Astrocyte (in vitro differentiated cells and primary cell): Measurements from ENCODE around the gene OTUB2. TPM values are rescaled to one million over a fixed set of nuclear protein-coding genes. Genes with fewer than 3 reads are reported as not detected.

Experiments used
- DNase-seq: peaks from one replicate; pipeline ENCODE4 v3.0.0-alpha.2; 2010; ENCODE audit warnings: low read depth
- FAIRE-seq: peaks from 2 replicates; lab custom pipeline; 2011; peaks lifted over from hg19 to GRCh38; lab: Jason Lieb, UNC
- H2AFZ ChIP-seq: 2 replicates; pipeline ENCODE4 v1.6.0; 2012; ENCODE audit warnings: low read depth, low read length, inconsistent platforms
- H3K27ac ChIP-seq: 2 replicates; pipeline ENCODE4 v1.5.1; 2011; ENCODE audit warnings: low read depth, low read length, inconsistent platforms
- H3K27me3 ChIP-seq: 2 replicates; pipeline ENCODE4 v1.6.0; 2011; ENCODE audit warnings: low read length, inconsistent platforms; ENCODE audit not compliant: insufficient read depth
- H3K36me3 ChIP-seq: 2 replicates; pipeline ENCODE4 v1.5.1; 2011; ENCODE audit warnings: low read length, inconsistent platforms; ENCODE audit not compliant: insufficient read depth
- H3K4me1 ChIP-seq: 2 replicates; pipeline ENCODE4 v1.5.1; 2011; ENCODE audit warnings: low read length, inconsistent platforms; ENCODE audit not compliant: insufficient read depth
- H3K4me2 ChIP-seq: 2 replicates; pipeline ENCODE4 v1.6.0; 2012; ENCODE audit warnings: low read length, inconsistent platforms
- H3K4me3 ChIP-seq: 2 replicates; pipeline ENCODE4 v1.5.1; 2011; ENCODE audit warnings: low read depth, mild to moderate bottlenecking, low read length, inconsistent platforms; ENCODE audit not compliant: insufficient read depth
- H3K79me2 ChIP-seq: 2 replicates; pipeline ENCODE4 v1.6.0; 2012; ENCODE audit warnings: mild to moderate bottlenecking, low read length, inconsistent platforms; ENCODE audit not compliant: insufficient read depth
- H3K9ac ChIP-seq: 2 replicates; pipeline ENCODE4 v1.6.0; 2012; ENCODE audit warnings: mild to moderate bottlenecking, low read length, inconsistent platforms
- H3K9me3 ChIP-seq: 2 replicates; pipeline ENCODE4 v1.5.1; 2012; ENCODE audit warnings: low read depth, mild to moderate bottlenecking, low read length, inconsistent platforms; ENCODE audit not compliant: insufficient read depth
- H4K20me1 ChIP-seq: 2 replicates; pipeline ENCODE4 v1.6.0; 2012; ENCODE audit warnings: low read length, inconsistent platforms; ENCODE audit not compliant: insufficient read depth
- H3K27ac Mint-ChIP-seq: one replicate; pipeline ENCODE4 v1.8.0; 2021; ENCODE audit warnings: mild to moderate bottlenecking, mixed read lengths; ENCODE audit not compliant: unreplicated experiment
- H3K27me3 Mint-ChIP-seq: one replicate; pipeline ENCODE4 v1.8.0; 2021; ENCODE audit warnings: low read depth, mixed read lengths; ENCODE audit not compliant: unreplicated experiment
- H3K36me3 Mint-ChIP-seq: one replicate; pipeline ENCODE4 v1.8.0; 2021; ENCODE audit warnings: low read depth, mixed read lengths; ENCODE audit not compliant: unreplicated experiment
- H3K4me1 Mint-ChIP-seq: one replicate; pipeline ENCODE4 v1.8.0; 2021; ENCODE audit warnings: low read depth, mixed read lengths; ENCODE audit not compliant: unreplicated experiment
- H3K4me3 Mint-ChIP-seq: one replicate; pipeline ENCODE4 v1.8.0; 2021; ENCODE audit warnings: mild to moderate bottlenecking, moderate library complexity, mixed read lengths; ENCODE audit not compliant: unreplicated experiment
- H3K9me3 Mint-ChIP-seq: one replicate; pipeline ENCODE4 v1.8.0; 2021; ENCODE audit warnings: mild to moderate bottlenecking, mixed read lengths; ENCODE audit not compliant: unreplicated experiment
- CTCF ChIP-seq: IDR thresholded peaks from 2 replicates; pipeline ENCODE4 v1.5.1; 2011; ENCODE audit warnings: low read depth, mild to moderate bottlenecking, inconsistent platforms, low read length, moderate library complexity; ENCODE audit not compliant: insufficient read depth
- EZH2 ChIP-seq: IDR thresholded peaks from 2 replicates; pipeline ENCODE4 v1.6.1; 2012; ENCODE audit warnings: mild to moderate bottlenecking, low read length, inconsistent platforms; ENCODE audit not compliant: insufficient read depth
- total RNA-seq: library from RNA; stranded (reverse); gene quantifications from 2 replicates; pipeline ENCODE4 v1.2.1, GENCODE V29; 2021

Gene OTUB2
- total RNA-seq, 1 donor from 2014 or later: 3.3 TPM

GRCh38 chr14:93980456-93981201 lies 45.5 kb upstream of the OTUB2 start:
- H3K4me3 ChIP-seq: no peak overlapping the region
- H2AFZ ChIP-seq: peak overlapping the region; percentile 8
- H3K9me3 ChIP-seq: no peaks in the 10 kb centered on the region
- no peak overlapping the region for H3K9ac ChIP-seq
- peaks cover 41% of the 10 kb centered on the region for H3K27me3 Mint-ChIP-seq
- peaks cover 10% of the 10 kb centered on the region for H3K27me3 ChIP-seq
- no peaks in the 10 kb centered on the region for H3K36me3 Mint-ChIP-seq
- H4K20me1 ChIP-seq: no peaks in the 10 kb centered on the region
- DNase-seq: peak; percentile 67
- H3K9me3 Mint-ChIP-seq: no peaks in the 10 kb centered on the region
- no peak overlapping the region for H3K27ac ChIP-seq
- H3K4me1 ChIP-seq: peaks cover 26% of the 10 kb centered on the region
- no peak for FAIRE-seq
- H3K4me1 Mint-ChIP-seq: peaks cover 21% of the 10 kb centered on the region
- H3K27ac Mint-ChIP-seq: peak overlapping the region; percentile 41
- no peaks in the 10 kb centered on the region for H3K79me2 ChIP-seq
- H3K4me3 Mint-ChIP-seq: no peak overlapping the region
- H3K36me3 ChIP-seq: no peaks in the 10 kb centered on the region
- peak overlapping the region; percentile 40 for H3K4me2 ChIP-seq
- TF ChIP-seq EZH2 (no peak), CTCF (no peak)

- H3K27ac ChIP-seq: no peak overlapping the region
- peaks cover 6% of the 10 kb centered on the region for H3K27me3 ChIP-seq
- H3K4me3 Mint-ChIP-seq: no peak overlapping the region
- peaks cover 26% of the 10 kb centered on the region for H3K4me1 ChIP-seq
- FAIRE-seq (no peak), DNase-seq (no peak)
- H4K20me1 ChIP-seq: no peaks in the 10 kb centered on the region
- TF ChIP-seq EZH2: no peak
- no peak for TF ChIP-seq CTCF
- H3K9me3 Mint-ChIP-seq: no peaks in the 10 kb centered on the region
- no peak overlapping the region for H2AFZ ChIP-seq
- H3K79me2 ChIP-seq: no peaks in the 10 kb centered on the region
- no peak overlapping the region for H3K4me3 ChIP-seq
- peaks cover 21% of the 10 kb centered on the region for H3K4me1 Mint-ChIP-seq
- H3K9me3 ChIP-seq: no peaks in the 10 kb centered on the region
- no peaks in the 10 kb centered on the region for H3K36me3 Mint-ChIP-seq
- H3K27me3 Mint-ChIP-seq: peaks cover 39% of the 10 kb centered on the region
- H3K36me3 ChIP-seq: no peaks in the 10 kb centered on the region
- H3K27ac Mint-ChIP-seq: no peak overlapping the region
- peak overlapping the region; percentile 40 for H3K4me2 ChIP-seq
- no peak overlapping the region for H3K9ac ChIP-seq
Measured at GRCh38 chr14:93981316-93982229, 44.6 kb upstream of the OTUB2 start.
